ENCODE results near the gene COL7A1.

- TF ChIP-seq POLR2A (IDR thresholded peaks at IDR 0.05) (no peak), CTCF (IDR thresholded peaks at IDR 0.05 in 4 of 5, conservative IDR thresholded peaks at IDR 0.05 in 1 of 5) (no peak)
Observed at GRCh38 chr3:48518069-48518468, 77.1 kb downstream of the COL7A1 start.

Data from gastrocnemius medialis (tissue), 4 donors.